KMS-11 (cell line): Measurements from ENCODE around the gene KLC1.

Source experiments
- H2AFZ ChIP-seq: fragments of 200-600 bp; sonication (generic); 2 replicates; pipeline ENCODE4 v1.6.1; 2016; ENCODE audit warnings: antibody characterized with exemption, mixed run types, low read depth
- H3K27ac ChIP-seq: fragments of 200-600 bp; sonication (generic); 2 replicates; pipeline ENCODE4 v1.6.1; 2016; ENCODE audit warnings: mild to moderate bottlenecking, mixed run types
- H3K27me3 ChIP-seq: fragments of 200-600 bp; sonication (generic); 2 replicates; pipeline ENCODE4 v1.6.1; 2017; ENCODE audit warnings: mild to moderate bottlenecking, low read depth, mixed run types, moderate library complexity; ENCODE audit not compliant: insufficient read depth
- H3K36me3 ChIP-seq: fragments of 200-600 bp; sonication (generic); 2 replicates; pipeline ENCODE4 v1.6.1; 2017; ENCODE audit warnings: mild to moderate bottlenecking, mixed run types; ENCODE audit not compliant: insufficient read depth
- H3K4me1 ChIP-seq: fragments of 200-600 bp; sonication (generic); 2 replicates; pipeline ENCODE4 v1.6.1; 2016; ENCODE audit warnings: mild to moderate bottlenecking, low read depth, mixed run types; ENCODE audit not compliant: poor library complexity, severe bottlenecking
- H3K4me2 ChIP-seq: fragments of 200-600 bp; sonication (generic); 2 replicates; pipeline ENCODE4 v1.7.0; 2016; ENCODE audit warnings: mild to moderate bottlenecking, mixed run types
- H3K4me3 ChIP-seq: fragments of 200-600 bp; sonication (generic); IDR thresholded peaks from 2 replicates; pipeline ENCODE4 v1.6.1; 2017; ENCODE audit warnings: low read depth, low read length, mixed read lengths; ENCODE audit not compliant: insufficient read depth
- H3K79me2 ChIP-seq: fragments of 200-600 bp; sonication (generic); 2 replicates; pipeline ENCODE4 v1.6.1; 2016; ENCODE audit warnings: low read depth, mixed run types; ENCODE audit not compliant: insufficient read depth
- H3K9ac ChIP-seq: fragments of 200-600 bp; sonication (generic); 2 replicates; pipeline ENCODE4 v1.6.1; 2016; ENCODE audit warnings: mild to moderate bottlenecking, mixed run types
- H4K20me1 ChIP-seq: fragments of 200-600 bp; sonication (generic); 2 replicates; pipeline ENCODE4 v1.6.1; 2016; ENCODE audit warnings: mild to moderate bottlenecking, mixed run types; ENCODE audit not compliant: insufficient read depth
- CTCF ChIP-seq: fragments of 200-600 bp; sonication (generic); conservative IDR thresholded peaks from 2 replicates; pipeline ENCODE4 v1.6.1; 2017; ENCODE audit warnings: low read depth, mild to moderate bottlenecking, antibody characterized with exemption, low read length, moderate library complexity, mixed read lengths

KLC1 gene

DNA sequence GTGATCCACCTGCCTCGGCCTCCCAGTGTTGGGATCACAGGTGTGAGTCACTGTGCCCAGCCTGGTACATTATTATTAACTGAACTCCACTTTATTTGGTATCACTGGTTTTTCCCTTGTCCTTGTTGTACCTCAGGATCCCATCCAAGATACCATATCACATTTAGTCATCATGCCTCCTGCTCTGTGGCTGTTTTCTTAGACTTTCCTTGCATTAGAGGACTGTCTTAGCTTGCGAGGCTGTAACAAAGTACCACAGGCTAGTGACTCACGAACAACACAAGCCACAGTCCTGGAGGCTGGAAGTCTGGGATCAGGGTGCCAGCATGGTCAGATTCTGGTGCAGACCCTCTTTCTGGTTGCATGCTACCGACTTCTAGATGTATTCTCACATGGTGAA lies 12.2 kb downstream of the KLC1 start:
- Histone ChIP-seq H3K79me2 (peaks cover 86% of the 10 kb centered on the region; the same call in 1 of the 2 replicates), H3K4me2 (no peak overlapping the region), H3K27me3 (no peaks in the 10 kb centered on the region), H3K27ac (no peak overlapping the region), H3K4me1 (no peaks in the 10 kb centered on the region), H4K20me1 (no peaks in the 10 kb centered on the region), H2AFZ (no peak overlapping the region), H3K9ac (no peak overlapping the region), H3K36me3 (no peaks in the 10 kb centered on the region), H3K4me3 (no peak overlapping the region)
- no peak for TF ChIP-seq CTCF

DNA sequence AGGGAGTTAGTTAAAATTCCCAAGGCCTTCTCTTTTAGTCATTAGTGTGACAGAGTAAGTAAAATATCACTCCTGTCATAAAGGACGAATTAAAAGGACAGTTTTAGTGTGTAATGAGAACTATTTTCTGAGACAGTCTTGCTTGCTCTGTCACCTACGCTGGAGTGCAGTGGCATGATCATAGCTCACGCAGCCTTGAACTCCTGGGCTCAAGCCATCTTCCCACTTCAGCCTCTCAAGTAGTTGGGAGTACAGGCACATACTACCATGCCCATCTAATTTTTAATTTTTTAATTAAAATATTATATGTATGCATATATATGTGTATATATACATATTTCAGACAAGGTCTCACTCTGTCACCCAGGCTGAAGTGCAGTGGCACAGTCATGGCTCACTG lies 17.2 kb downstream of the KLC1 start:
- Histone ChIP-seq H3K36me3 (no peaks in the 10 kb centered on the region), H3K4me3 (no peak overlapping the region)

GRCh38 chr14:103649001-103649400 lies 20.0 kb downstream of the KLC1 start:
- Histone ChIP-seq H3K27me3 (no peaks in the 10 kb centered on the region), H3K79me2 (peaks cover 59% of the 10 kb centered on the region; the same call in 1 of the 2 replicates), H3K36me3 (no peaks in the 10 kb centered on the region), H3K9ac (no peak overlapping the region), H2AFZ (no peak overlapping the region), H3K27ac (no peak overlapping the region), H3K4me1 (no peaks in the 10 kb centered on the region), H3K4me2 (no peak overlapping the region), H4K20me1 (no peaks in the 10 kb centered on the region; the same call in 1 of the 2 replicates), H3K4me3 (no peak overlapping the region)
- TF ChIP-seq CTCF = no peak

More for the DNA sequence above, 17.2 kb downstream of the KLC1 start:
- no peak overlapping the region for H2AFZ ChIP-seq
- no peaks in the 10 kb centered on the region for H3K4me1 ChIP-seq
- no peak overlapping the region for H3K9ac ChIP-seq
- H4K20me1 ChIP-seq = no peaks in the 10 kb centered on the region
- H3K27me3 ChIP-seq = no peaks in the 10 kb centered on the region
- H3K79me2 ChIP-seq = peaks cover 71% of the 10 kb centered on the region; the same call in 1 of the 2 replicates
- no peak overlapping the region for H3K27ac ChIP-seq
- TF ChIP-seq CTCF = no peak
- no peak overlapping the region for H3K4me2 ChIP-seq

DNA sequence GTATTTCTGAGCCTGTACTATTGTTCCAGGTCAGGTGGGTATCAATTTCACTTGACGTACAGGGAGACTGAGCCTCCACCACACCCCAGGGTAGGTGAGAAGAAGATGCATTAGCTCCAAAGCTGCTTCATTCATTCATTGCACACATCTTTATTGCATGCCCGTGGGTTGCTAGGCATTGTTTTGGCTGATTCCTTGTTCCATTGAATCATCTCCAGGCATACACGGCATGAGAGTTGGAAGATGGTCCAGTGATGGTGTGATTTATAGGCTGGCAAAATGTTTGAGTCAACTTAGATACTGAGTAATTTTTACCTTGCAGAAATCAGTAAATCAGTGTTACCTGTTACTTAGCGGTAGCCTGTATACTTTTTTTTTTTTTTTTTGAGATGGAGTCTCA lies 21.2 kb downstream of the KLC1 start:
- no peak overlapping the region for H3K9ac ChIP-seq
- no peak overlapping the region for H3K27ac ChIP-seq
- no peak overlapping the region for H2AFZ ChIP-seq
- H3K4me1 ChIP-seq = no peaks in the 10 kb centered on the region
- no peaks in the 10 kb centered on the region; the same call in 1 of the 2 replicates for H4K20me1 ChIP-seq
- peaks cover 51% of the 10 kb centered on the region; the same call in 1 of the 2 replicates for H3K79me2 ChIP-seq
- H3K27me3 ChIP-seq = no peaks in the 10 kb centered on the region
- H3K4me2 ChIP-seq = no peak overlapping the region
- 0 out of 2 replicates have a peak, but pooled peaks cover 3% of the 10 kb centered on the region for H3K36me3 ChIP-seq
- H3K4me3 ChIP-seq = no peak overlapping the region
- no peak for TF ChIP-seq CTCF
